Measurements from ENCODE around the gene PPM1L. TPM values are rescaled to one million over a fixed set of nuclear protein-coding genes. Genes with fewer than 3 reads are reported as not detected.

Gene PPM1L
- total RNA-seq, 1 experiment from 2014 or later: 5.0 TPM

GRCh38 chr3:160725338-160725737, 30.7 kb upstream of the PPM1L start:
- no TSS peak for BruUV-seq (replicated peaks)
- no peak for TF ChIP-seq EZH2 (IDR thresholded peaks at IDR 0.05; ENCODE audit: low read depth)
- no peak for TF ChIP-seq CTCF (conservative IDR thresholded peaks at IDR 0.05)
- DNase-seq: no peak

GRCh38 chr3:160735826-160736225, 20.2 kb upstream of the PPM1L start:
- H3F3A ChIP-seq (ENCODE audit: insufficient read depth, low read depth): no peaks in the 10 kb centered on the region
- no peaks in the 10 kb centered on the region for H3K9me2 ChIP-seq (ENCODE audit: insufficient read depth)
- no peak for TF ChIP-seq EZH2 (IDR thresholded peaks at IDR 0.05; ENCODE audit: low read depth)
- TF ChIP-seq CTCF (conservative IDR thresholded peaks at IDR 0.05): no peak
- no peak for DNase-seq
- no peaks in the 10 kb centered on the region for H3K36me3 ChIP-seq (ENCODE audit: low read depth)
- no peak overlapping the region for H3K4me2 ChIP-seq
- H3K4me3 ChIP-seq: no peak overlapping the region
- H4K20me1 ChIP-seq (ENCODE audit: insufficient read depth): no peaks in the 10 kb centered on the region
- H3K27ac ChIP-seq: no peak overlapping the region
- BruUV-seq (replicated peaks): no TSS peak
- intact Hi-C loops (cut with micrococcal nuclease; ENCODE audit: unreplicated experiment): no loop called here
- ChIA-PET POLR2A (ENCODE audit: unreplicated experiment) (interaction anchor here (0.6 kb wide), 1 partner anchor 16 kb away, joined by 4 read pairs; no protein-coding TSS in a partner anchor), CTCF (no interaction called here)
- H3K4me1 ChIP-seq (replicated peaks; ENCODE audit: insufficient read depth): no peaks in the 10 kb centered on the region
- H3K27me3 ChIP-seq (ENCODE audit: insufficient read depth, low read depth): no peaks in the 10 kb centered on the region
- H3K79me2 ChIP-seq (ENCODE audit: low read depth): no peaks in the 10 kb centered on the region
- no peaks in the 10 kb centered on the region for H3K9me3 ChIP-seq (ENCODE audit: insufficient read depth, low read depth)
- no peak overlapping the region for H2AFZ ChIP-seq

More at GRCh38 chr3:160725338-160725737, 30.7 kb upstream of the PPM1L start:
- Histone ChIP-seq H3K9me2 (ENCODE audit: insufficient read depth) (no peaks in the 10 kb centered on the region), H3K9me3 (ENCODE audit: insufficient read depth, low read depth) (peaks cover 5% of the 10 kb centered on the region; the same call in 1 of the 2 replicates), H3K4me1 (replicated peaks; ENCODE audit: insufficient read depth) (no peaks in the 10 kb centered on the region), H2AFZ (no peak overlapping the region), H3K36me3 (ENCODE audit: low read depth) (no peaks in the 10 kb centered on the region), H3F3A (ENCODE audit: insufficient read depth, low read depth) (no peaks in the 10 kb centered on the region), H3K4me3 (no peak overlapping the region), H3K79me2 (ENCODE audit: low read depth) (no peaks in the 10 kb centered on the region), H3K4me2 (no peak overlapping the region), H3K27me3 (ENCODE audit: insufficient read depth, low read depth) (no peaks in the 10 kb centered on the region), H4K20me1 (ENCODE audit: insufficient read depth) (no peaks in the 10 kb centered on the region), H3K27ac (no peak overlapping the region)
- POLR2A ChIA-PET (ENCODE audit: unreplicated experiment): no interaction called here
- CTCF ChIA-PET: interaction anchor here (0.6 kb wide), 1 partner anchor 86 kb away, joined by 3 read pairs; no protein-coding TSS in a partner anchor
- intact Hi-C loops (cut with micrococcal nuclease; ENCODE audit: unreplicated experiment): no loop called here

GRCh38 chr3:160738048-160738447, 18.0 kb upstream of the PPM1L start:
- no peaks in the 10 kb centered on the region for H3K9me2 ChIP-seq (ENCODE audit: insufficient read depth)
- TF ChIP-seq EZH2 (IDR thresholded peaks at IDR 0.05; ENCODE audit: low read depth) (no peak), CTCF (conservative IDR thresholded peaks at IDR 0.05) (no peak)
- ChIA-PET POLR2A (ENCODE audit: unreplicated experiment) (interaction anchor here (0.7 kb wide), 1 partner anchor 133 kb away, joined by 9 read pairs; no protein-coding TSS in a partner anchor), CTCF (no interaction called here)
- H3K27ac ChIP-seq: no peak overlapping the region
- no peak overlapping the region for H3K4me2 ChIP-seq
- H3K36me3 ChIP-seq (ENCODE audit: low read depth): no peaks in the 10 kb centered on the region
- no TSS peak for BruUV-seq (replicated peaks)
- no peaks in the 10 kb centered on the region for H3K4me1 ChIP-seq (replicated peaks; ENCODE audit: insufficient read depth)
- H3K27me3 ChIP-seq (ENCODE audit: insufficient read depth, low read depth): no peaks in the 10 kb centered on the region
- intact Hi-C loops (cut with micrococcal nuclease; ENCODE audit: unreplicated experiment): no loop called here
- H3K79me2 ChIP-seq (ENCODE audit: low read depth): no peaks in the 10 kb centered on the region
- H3K4me3 ChIP-seq: no peak overlapping the region
- H2AFZ ChIP-seq: no peak overlapping the region
- no peaks in the 10 kb centered on the region for H3F3A ChIP-seq (ENCODE audit: insufficient read depth, low read depth)
- no peaks in the 10 kb centered on the region for H3K9me3 ChIP-seq (ENCODE audit: insufficient read depth, low read depth)
- no peak for DNase-seq
- no peaks in the 10 kb centered on the region for H4K20me1 ChIP-seq (ENCODE audit: insufficient read depth)

Data from PC-9 (cell line).